ENCODE data around the gene RAB22A.
"Not testable (repeated sequence)": the region's sequence is repeated elsewhere in the genome, so short reads cannot be mapped to it uniquely, and the experiment has no call there.

RAB22A gene

DNA sequence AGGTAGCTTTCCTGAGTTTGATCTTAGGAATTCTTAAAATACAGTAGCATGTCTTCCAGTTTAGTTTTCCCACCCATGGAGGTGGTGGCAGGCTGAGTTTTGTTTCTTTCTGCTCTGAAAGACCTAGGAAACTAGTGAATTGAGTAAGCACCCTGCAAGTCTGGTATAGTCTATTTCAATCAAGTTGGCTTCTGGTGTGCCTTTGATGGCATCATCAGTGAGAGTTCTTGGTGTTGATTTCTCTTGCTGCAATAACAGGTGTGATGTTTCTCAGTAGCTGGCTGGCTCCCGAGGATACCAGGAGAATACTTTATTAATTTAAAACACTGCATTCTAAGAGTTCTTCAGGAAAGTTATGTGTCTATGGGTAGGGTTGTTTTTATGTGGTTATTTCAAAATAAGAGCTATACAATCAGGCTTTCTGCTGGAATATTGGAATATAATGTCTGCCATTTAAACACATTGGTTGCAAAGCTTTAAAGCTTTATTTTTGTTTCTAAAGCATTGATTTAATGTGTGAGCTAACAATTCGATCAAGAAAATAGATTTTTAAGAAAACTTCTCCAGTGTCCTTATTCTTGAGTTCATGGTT is 98.5 kb downstream of the RAB22A start:
- H3K4me1 Mint-ChIP-seq = peaks cover 13 to 35% of the 10 kb centered on the region in 2 donors
- ATAC-seq (replicated peaks) (no peak), DNase-seq (no peak)
- H3K4me3 Mint-ChIP-seq = no peak overlapping the region
- no peaks in the 10 kb centered on the region for H3K27me3 Mint-ChIP-seq
- no peaks in the 10 kb centered on the region for H3K9me3 Mint-ChIP-seq
- H3K36me3 Mint-ChIP-seq = peaks cover 0 to 2% of the 10 kb centered on the region in 2 donors
- peak overlapping the region; percentile 38 for H3K27ac Mint-ChIP-seq

DNA sequence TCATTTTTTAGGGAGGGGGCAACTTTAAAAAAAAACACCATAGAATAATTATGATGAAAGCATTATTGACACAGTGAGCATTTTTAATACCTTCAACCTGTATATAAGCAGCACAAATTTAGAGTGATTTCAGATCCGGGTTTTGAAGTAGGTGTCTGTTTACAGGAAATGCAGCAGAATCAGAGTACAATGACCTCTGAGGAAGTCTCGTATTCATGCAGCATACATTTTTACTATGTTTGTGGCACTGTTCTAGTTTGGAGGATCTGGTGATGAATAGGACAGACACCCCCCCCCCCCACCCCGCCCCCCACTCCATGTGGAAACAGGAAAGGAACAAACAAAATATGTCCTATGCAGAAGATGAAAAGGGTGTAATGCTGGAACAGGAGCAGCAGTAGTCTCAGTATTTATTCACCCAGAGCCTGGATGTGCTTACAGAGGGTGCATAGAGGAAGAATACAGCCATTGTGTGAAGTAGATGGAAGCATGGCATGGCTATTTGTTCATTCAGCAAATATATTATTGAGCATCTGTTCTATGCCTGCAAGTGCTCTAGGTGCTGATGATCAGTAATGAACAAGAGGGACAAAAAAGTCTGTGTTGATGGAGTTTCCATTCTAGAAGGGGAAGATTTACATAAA is 99.2 kb downstream of the RAB22A start:
- Mint-ChIP-seq H3K36me3 (peaks cover 0 to 2% of the 10 kb centered on the region in 2 donors), H3K9me3 (no peaks in the 10 kb centered on the region), H3K27ac (no peak overlapping the region), H3K27me3 (no peaks in the 10 kb centered on the region), H3K4me3 (no peak overlapping the region), H3K4me1 (peaks cover 13 to 35% of the 10 kb centered on the region in 2 donors)
- ATAC-seq (replicated peaks) = no peak
- no peak for DNase-seq

DNA sequence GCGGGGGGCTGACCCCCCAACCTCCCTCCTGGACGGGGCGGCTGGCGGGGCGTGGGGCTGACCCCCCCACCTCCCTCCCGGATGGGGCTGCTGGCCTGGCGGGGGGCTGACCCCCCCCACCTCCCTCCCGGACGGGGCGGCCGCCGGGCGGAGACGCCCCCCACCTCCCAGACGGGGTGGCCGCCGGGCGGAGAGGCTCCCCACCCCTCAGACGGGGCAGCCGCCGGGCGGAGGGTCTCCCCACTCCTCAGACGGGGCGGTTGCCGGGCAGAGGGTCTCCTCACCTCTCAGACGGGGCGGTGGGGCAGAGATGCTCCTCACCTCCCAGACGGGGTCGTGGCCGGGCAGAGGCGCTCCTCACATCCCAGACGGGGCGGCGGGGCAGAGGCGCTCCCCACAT is 104.7 kb downstream of the RAB22A start:
- Mint-ChIP-seq H3K4me1 (peaks cover 9 to 31% of the 10 kb centered on the region in 2 donors), H3K36me3 (peaks cover 13 to 20% of the 10 kb centered on the region in 2 donors)
- not testable (repeated sequence) for ATAC-seq (replicated peaks); H3K9me3 Mint-ChIP-seq; DNase-seq; H3K27me3 Mint-ChIP-seq; H3K4me3 Mint-ChIP-seq; H3K27ac Mint-ChIP-seq

DNA sequence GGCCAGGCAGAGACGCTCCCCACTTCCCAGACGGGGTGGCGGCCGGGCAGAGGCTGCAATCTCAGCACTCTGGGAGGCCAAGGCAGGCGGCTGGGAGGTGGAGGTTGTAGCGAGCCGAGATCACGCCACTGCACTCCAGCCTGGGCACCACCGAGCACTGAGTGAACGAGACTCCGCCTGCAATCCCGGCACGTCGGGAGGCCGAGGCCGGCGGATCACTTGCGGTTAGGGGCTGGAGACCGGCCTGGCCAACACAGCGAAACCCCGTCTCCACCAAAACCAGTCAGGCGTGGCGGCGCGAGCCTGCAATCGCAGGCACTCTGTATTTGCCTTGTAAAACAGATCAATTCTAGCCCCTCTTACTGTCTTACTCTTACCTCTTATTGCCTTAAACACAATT is 105.3 kb downstream of the RAB22A start:
- H3K9me3 Mint-ChIP-seq; ATAC-seq (replicated peaks); H3K27me3 Mint-ChIP-seq; H3K27ac Mint-ChIP-seq; DNase-seq; H3K4me3 Mint-ChIP-seq: not testable (repeated sequence)
- H3K4me1 Mint-ChIP-seq = peaks cover 8 to 26% of the 10 kb centered on the region in 2 donors
- peaks cover 16 to 26% of the 10 kb centered on the region in 2 donors for H3K36me3 Mint-ChIP-seq

DNA sequence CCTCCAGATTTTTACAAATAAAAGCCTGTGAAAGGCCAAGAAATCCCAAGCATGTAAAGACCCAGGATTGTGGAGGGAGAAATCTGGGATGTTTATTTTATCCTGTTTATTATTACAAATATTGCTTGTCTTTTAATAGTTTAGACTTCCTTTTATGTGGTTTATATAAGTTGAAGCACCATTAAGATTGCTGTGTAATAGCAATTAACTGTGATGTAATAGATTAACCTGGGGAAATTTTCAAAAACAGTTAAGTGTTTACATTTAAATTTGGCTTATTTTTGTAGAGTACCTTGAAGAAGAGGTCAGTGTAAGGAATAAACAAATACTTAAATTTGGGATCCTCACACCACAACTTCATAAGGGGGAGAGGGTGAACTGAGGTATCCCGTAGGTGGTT is 106.5 kb downstream of the RAB22A start:
- Mint-ChIP-seq H3K4me3 (no peak overlapping the region), H3K27ac (no peak overlapping the region)

DNA sequence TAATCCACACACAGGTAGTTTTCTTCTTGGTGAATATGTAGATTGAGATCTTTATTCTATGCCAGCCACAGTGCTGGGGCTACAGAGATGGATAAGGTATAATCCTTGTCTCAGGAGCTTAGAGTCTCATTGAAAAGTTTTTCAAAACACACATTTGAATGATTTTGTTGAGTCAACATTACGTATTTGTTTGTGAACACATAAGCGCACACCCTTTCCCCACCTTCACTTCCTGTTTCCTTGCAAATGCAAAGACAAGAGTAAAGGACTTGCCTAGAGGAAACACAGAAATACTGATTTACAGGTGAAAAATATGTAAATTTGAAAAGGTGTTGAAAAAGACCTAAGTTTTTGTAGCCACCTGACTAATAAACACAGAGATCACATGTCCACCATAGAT is 107.3 kb downstream of the RAB22A start:
- DNase-seq (no peak), ATAC-seq (replicated peaks) (no peak)
- peaks cover 6 to 19% of the 10 kb centered on the region in 2 donors for H3K4me1 Mint-ChIP-seq
- H3K4me3 Mint-ChIP-seq = no peak overlapping the region
- H3K27ac Mint-ChIP-seq = no peak overlapping the region
- peaks cover 24 to 37% of the 10 kb centered on the region in 2 donors for H3K36me3 Mint-ChIP-seq
- no peaks in the 10 kb centered on the region for H3K9me3 Mint-ChIP-seq
- no peaks in the 10 kb centered on the region for H3K27me3 Mint-ChIP-seq

More for the DNA sequence above, 106.5 kb downstream of the RAB22A start:
- ATAC-seq (replicated peaks) (no peak), DNase-seq (no peak)
- H3K9me3 Mint-ChIP-seq = no peaks in the 10 kb centered on the region
- H3K27me3 Mint-ChIP-seq = no peaks in the 10 kb centered on the region
- H3K4me1 Mint-ChIP-seq = peaks cover 6 to 22% of the 10 kb centered on the region in 2 donors
- H3K36me3 Mint-ChIP-seq = peaks cover 24 to 37% of the 10 kb centered on the region in 2 donors

Data from stimulated activated naive B cell treated with anti-CD40 and anti-IgM and Interleukin-4, amounts not matched to agents 10 μg/mL and 1 μg/mL and 100 μg/mL, for 72 hours (primary cell).